Activated B cell treated with CpG ODN at 0.5 μM for 24 hours (primary cell): ENCODE results near the gene DHRS13. TPM values are rescaled to one million over a fixed set of nuclear protein-coding genes. Genes with fewer than 3 reads are reported as not detected.

Experiments
- ATAC-seq: fragments of 200-7000 bp; cut with Tn5 transposase; one replicate; pipeline ENCODE4 v1.10.0; 2021; ENCODE audit warnings: low read depth, mild to moderate bottlenecking, moderate library complexity
- CTCF ChIA-PET: fragments of 350-600 bp; sonication (Branson Sonifier 250); formaldehyde crosslinking; loops from one replicate; lab custom pipeline; 2021; ENCODE audit warnings: antibody characterized with exemption; lab: Charles Lee
- POLR2A ChIA-PET: fragments of 350-600 bp; sonication (Branson Sonifier 250); formaldehyde crosslinking; loops from one replicate; lab custom pipeline; 2021; ENCODE audit warnings: antibody characterized with exemption; lab: Charles Lee
- DNase-seq: peaks from one replicate; pipeline ENCODE4 v3.0.0; 2022
- H3K27ac Mint-ChIP-seq: one replicate; pipeline ENCODE4 v1.8.0; 2020; ENCODE audit warnings: mixed read lengths
- H3K27me3 Mint-ChIP-seq: one replicate; pipeline ENCODE4 v1.8.0; 2021; ENCODE audit warnings: mixed read lengths
- H3K36me3 Mint-ChIP-seq: one replicate; pipeline ENCODE4 v1.8.0; 2021; ENCODE audit warnings: low read depth, mixed read lengths
- H3K4me1 Mint-ChIP-seq: one replicate; pipeline ENCODE4 v1.8.0; 2021; ENCODE audit warnings: mixed read lengths
- H3K4me3 Mint-ChIP-seq: one replicate; pipeline ENCODE4 v1.8.0; 2020; ENCODE audit warnings: mild to moderate bottlenecking, mixed read lengths
- H3K9me3 Mint-ChIP-seq: one replicate; pipeline ENCODE4 v1.8.0; 2020; ENCODE audit warnings: mixed read lengths
- intact Hi-C: fragments of 100-400 bp; cut with micrococcal nuclease; formaldehyde crosslinking; loops from one replicate; pipeline ENCODE4 v1.15.1; 2024
- total RNA-seq: library from RNA; stranded (reverse); gene quantifications from 2 replicates; pipeline ENCODE4 v1.2.3, GENCODE V29; 2022
- TF ChIP-seq, protein P1 (sequence below): fragments of 200-600 bp; IDR thresholded peaks from one replicate; pipeline ENCODE4 v1.8.0; 2022; ENCODE audit warnings: antibody characterized with exemption, mild to moderate bottlenecking

Gene DHRS13
- total RNA-seq, 1 donor from 2014 or later = 39.6 TPM

DNA sequence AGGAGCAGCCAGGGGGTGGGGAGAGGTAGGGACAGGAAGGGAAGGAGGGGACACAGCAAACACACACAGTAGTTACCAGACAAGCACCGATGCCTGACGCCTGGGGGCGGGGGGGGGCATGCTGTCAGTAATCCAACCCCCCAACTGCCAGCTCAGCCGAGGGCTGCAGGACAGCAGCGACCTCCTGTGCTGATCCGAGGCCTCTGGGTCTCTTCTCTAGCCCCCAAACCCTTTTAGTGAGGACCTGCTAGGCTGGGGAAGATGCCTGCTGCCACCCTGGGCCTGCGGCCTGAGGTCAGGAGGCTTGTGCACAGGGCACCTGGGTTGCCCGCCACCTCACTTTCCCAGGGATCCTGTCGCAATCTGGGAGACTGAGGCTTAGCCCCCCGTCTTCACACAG lies 16.9 kb downstream of the DHRS13 start:
- peaks cover 67% of the 10 kb centered on the region for H3K36me3 Mint-ChIP-seq
- DNase-seq (no peak), ATAC-seq (no peak)
- intact Hi-C loops = no loop called here
- H3K27ac Mint-ChIP-seq = no peak overlapping the region
- ChIA-PET POLR2A (interaction anchor here (1.4 kb wide), 1 partner anchor 8 kb away, joined by 7 read pairs; no protein-coding TSS in a partner anchor), CTCF (no interaction called here)
- H3K4me1 Mint-ChIP-seq = peaks cover 56% of the 10 kb centered on the region
- no peaks in the 10 kb centered on the region for H3K27me3 Mint-ChIP-seq
- H3K4me3 Mint-ChIP-seq = no peak overlapping the region
- no peaks in the 10 kb centered on the region for H3K9me3 Mint-ChIP-seq
- TF ChIP-seq, protein P1, sequence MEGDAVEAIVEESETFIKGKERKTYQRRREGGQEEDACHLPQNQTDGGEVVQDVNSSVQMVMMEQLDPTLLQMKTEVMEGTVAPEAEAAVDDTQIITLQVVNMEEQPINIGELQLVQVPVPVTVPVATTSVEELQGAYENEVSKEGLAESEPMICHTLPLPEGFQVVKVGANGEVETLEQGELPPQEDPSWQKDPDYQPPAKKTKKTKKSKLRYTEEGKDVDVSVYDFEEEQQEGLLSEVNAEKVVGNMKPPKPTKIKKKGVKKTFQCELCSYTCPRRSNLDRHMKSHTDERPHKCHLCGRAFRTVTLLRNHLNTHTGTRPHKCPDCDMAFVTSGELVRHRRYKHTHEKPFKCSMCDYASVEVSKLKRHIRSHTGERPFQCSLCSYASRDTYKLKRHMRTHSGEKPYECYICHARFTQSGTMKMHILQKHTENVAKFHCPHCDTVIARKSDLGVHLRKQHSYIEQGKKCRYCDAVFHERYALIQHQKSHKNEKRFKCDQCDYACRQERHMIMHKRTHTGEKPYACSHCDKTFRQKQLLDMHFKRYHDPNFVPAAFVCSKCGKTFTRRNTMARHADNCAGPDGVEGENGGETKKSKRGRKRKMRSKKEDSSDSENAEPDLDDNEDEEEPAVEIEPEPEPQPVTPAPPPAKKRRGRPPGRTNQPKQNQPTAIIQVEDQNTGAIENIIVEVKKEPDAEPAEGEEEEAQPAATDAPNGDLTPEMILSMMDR = no peak

DNA sequence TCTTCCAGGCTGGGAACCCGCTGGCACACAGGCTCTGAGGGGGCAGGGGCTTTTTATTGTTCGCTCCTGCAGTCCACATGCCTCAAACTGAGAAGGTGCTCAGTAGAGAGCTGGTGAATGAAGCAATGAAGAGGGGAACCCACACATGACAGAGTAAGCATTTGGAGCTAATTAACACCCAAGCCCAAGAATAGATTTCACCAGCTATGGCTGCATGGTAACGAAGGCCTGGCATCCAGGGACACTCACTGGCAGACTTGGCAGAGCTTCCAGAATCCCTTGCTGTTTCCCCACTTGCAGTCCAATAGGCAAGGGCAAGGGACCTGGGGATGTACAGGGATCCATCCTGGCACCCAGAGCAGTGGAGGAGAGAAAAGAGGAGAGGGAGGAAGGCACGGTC lies 17.5 kb downstream of the DHRS13 start:
- H3K4me3 Mint-ChIP-seq = no peak overlapping the region
- ATAC-seq (no peak), DNase-seq (no peak)
- H3K9me3 Mint-ChIP-seq = no peaks in the 10 kb centered on the region
- H3K27me3 Mint-ChIP-seq = no peaks in the 10 kb centered on the region
- TF ChIP-seq, protein P1 = no peak
- peaks cover 71% of the 10 kb centered on the region for H3K36me3 Mint-ChIP-seq
- POLR2A ChIA-PET = interaction anchor here (1.4 kb wide), 1 partner anchor 8 kb away, joined by 7 read pairs; no protein-coding TSS in a partner anchor
- intact Hi-C loops = no loop called here
- no peak overlapping the region for H3K27ac Mint-ChIP-seq
- CTCF ChIA-PET = no interaction called here
- H3K4me1 Mint-ChIP-seq = peaks cover 52% of the 10 kb centered on the region

DNA sequence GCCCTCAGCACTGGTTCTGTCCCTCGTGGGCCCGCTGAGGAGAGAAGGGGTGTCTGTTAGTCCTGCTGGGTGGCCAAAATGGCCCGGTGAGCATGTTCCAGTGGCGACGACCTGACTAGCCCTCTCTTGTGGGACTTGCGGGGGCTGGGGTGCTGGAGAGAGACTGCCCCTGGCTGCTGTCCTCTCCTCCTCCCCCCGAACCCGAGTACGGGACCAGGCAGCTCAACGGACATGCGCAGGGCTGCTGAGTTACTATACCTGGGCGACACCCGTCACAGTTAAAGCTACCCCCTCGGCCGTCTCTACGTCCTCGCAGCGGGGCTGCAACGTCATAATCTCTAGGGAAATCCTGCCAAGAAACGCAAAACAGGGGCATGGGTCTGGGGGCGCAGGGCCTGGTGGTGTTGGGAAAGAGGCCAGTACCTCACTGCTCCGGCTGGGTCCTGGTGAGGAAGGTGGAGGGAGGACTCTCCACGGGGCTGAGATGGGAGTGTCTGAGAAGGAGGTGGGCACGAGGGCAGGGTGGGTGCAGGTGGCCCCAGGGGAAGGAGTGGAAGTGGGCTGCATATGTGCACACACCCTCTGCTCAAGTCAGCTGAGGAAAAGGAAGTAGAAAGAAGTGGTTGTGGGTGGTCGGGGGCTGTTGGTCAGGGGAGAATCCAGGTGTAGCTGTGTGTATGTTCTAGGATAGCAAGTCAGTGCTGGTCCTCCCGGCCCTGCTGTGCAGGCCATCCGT lies 18.7 kb downstream of the DHRS13 start:
- H3K4me3 Mint-ChIP-seq = no peak overlapping the region
- no peaks in the 10 kb centered on the region for H3K9me3 Mint-ChIP-seq
- peaks cover 41% of the 10 kb centered on the region for H3K4me1 Mint-ChIP-seq
- intact Hi-C loops = no loop called here
- POLR2A ChIA-PET = interaction anchor here (0.5 to 1.1 kb wide), 2 partner anchors 8 to 23 kb away, joined by 3 to 6 read pairs; no protein-coding TSS in a partner anchor
- TF ChIP-seq, protein P1 = no peak
- no peaks in the 10 kb centered on the region for H3K27me3 Mint-ChIP-seq
- CTCF ChIA-PET = no interaction called here
- H3K36me3 Mint-ChIP-seq = peaks cover 80% of the 10 kb centered on the region
- no peak overlapping the region for H3K27ac Mint-ChIP-seq
- no peak for DNase-seq
- ATAC-seq = no peak

DNA sequence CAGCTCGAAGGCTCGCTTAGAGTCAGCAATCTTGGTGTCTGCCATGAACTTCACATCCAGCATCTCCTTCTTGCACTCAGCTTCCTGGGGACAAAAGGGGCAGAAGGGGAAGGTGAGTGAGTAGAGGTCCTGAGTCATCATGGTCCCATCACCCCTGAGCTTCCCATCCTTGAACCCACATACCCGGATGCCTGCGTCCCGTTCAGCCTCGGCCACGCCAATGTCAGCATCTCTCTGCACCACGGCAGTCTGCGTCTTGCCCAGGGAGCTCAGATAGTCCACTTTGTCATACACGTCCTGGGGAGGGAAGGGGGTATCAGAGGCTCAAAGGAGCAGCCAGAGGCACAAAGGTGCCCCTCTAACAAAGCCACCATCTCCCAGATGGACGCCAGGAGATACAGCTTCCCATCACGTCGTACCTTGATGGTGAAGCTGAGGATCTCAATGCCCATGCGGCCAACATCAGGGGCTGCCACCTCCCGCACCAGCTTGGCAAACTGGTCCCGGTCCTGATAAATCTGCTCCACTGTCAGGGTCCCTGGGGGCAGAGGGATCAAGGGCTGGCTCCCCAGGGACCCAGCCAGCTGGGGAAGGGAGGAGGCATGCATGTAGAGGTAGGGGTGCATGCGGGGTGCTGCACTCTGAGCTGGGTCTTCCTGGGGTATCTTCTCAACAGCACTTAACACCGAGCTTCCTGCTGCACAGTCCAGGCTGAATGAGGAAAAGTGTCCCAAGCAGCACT lies 20.6 kb downstream of the DHRS13 start:
- CTCF ChIA-PET = interaction anchor here (1.0 kb wide), 1 partner anchor 33 kb away, joined by 3 read pairs; no protein-coding TSS in a partner anchor
- TF ChIP-seq, protein P1 = no peak
- no peak for ATAC-seq
- no peak overlapping the region for H3K27ac Mint-ChIP-seq
- H3K9me3 Mint-ChIP-seq = no peaks in the 10 kb centered on the region
- H3K4me3 Mint-ChIP-seq = no peak overlapping the region
- POLR2A ChIA-PET = interaction anchor here (0.6 to 1.3 kb wide), 3 partner anchors 15 to 102 kb away, joined by 3 to 5 read pairs (median 5); partner anchors contain the start of gene FLOT2
- intact Hi-C loops = no loop called here
- H3K36me3 Mint-ChIP-seq = peaks cover 87% of the 10 kb centered on the region
- no peak for DNase-seq
- H3K27me3 Mint-ChIP-seq = no peaks in the 10 kb centered on the region
- peaks cover 23% of the 10 kb centered on the region for H3K4me1 Mint-ChIP-seq
